Stimulated activated CD4-positive, alpha-beta T cell treated with anti-CD3 and anti-CD28 coated beads, Interleukin-15, amount 100 ng/mL, for 1 hour (primary cell): ENCODE measurements around the gene CORO6.

ENCODE experiments used
- DNase-seq, 2 donors: peaks; one replicate each; pipeline ENCODE4 v3.0.0-alpha.2; 2020; ENCODE audit warnings: low read depth in 1 of 2, low spot score in 1 of 2

CORO6 gene

DNA sequence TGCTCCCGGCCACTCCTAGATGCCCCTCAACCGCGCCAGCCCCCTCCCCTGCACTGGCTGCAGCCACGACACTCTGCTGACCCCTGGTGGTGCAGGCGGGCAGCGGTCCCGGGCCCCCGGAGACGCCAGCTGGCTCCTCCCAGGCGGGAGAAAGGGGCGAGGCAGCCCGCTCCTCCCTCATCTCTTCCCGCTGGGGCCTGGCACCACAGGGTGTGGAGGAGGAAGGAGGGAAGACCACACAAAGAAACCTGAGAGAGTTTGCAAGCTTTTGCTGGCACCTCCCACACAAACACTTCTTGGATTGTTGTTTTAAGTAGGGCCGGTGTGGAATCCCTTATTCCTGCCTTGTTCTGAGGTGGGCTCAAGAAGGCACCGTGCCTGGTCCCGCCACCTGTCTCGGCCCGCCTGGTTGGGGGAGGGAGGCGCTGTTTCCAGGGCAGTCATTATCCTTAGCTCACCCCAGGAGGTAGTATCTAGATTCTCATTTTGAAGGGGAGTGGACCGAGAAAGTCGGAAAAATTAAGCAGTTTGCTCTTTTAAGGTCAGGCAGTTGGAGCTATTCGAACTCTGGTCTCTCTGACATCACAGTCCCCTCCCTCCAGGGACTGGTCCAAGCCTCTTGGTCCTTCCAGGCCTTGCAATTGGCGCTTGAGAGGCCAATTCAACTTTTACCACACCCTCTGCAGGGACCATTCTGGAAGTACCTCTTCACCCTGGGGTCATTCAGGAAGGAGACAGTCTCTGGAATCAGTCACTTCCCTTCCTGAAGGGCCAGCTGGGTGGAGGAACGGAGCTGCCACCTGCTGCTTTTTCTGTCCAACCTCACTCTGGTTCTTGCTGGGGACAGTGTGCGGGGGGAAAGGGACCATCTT, 30.7 kb downstream of the CORO6 start:
- peak; percentile 64 to 74 for DNase-seq

DNA sequence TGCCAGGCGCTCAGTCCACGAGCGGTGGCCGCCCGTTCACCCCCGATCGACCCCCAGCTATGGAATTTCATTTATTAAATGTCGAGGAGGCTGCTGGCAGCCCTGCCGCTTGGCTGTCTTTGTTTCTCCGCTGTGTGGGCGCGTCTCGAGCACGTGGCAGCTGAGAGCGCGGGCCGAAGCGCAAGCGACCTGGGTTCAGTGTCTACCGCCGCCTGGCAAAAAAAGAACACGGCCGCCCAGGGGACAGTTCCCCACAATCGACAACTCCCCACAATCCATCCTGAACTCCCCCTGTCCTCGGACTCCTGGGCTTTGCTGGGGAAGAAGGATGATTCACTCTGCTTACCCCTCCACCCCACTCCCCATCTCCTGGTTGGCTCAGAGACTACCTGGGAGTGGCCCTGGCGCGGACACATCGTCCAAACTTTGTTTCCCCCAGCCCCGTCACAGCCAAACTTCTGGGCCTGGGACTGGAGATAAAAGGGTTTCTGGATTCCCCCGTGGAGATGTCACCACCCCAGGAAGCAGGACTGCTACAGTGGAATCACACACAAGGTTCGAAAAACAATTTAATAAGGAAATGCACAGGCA, 31.5 kb downstream of the CORO6 start:
- no peak for DNase-seq

DNA sequence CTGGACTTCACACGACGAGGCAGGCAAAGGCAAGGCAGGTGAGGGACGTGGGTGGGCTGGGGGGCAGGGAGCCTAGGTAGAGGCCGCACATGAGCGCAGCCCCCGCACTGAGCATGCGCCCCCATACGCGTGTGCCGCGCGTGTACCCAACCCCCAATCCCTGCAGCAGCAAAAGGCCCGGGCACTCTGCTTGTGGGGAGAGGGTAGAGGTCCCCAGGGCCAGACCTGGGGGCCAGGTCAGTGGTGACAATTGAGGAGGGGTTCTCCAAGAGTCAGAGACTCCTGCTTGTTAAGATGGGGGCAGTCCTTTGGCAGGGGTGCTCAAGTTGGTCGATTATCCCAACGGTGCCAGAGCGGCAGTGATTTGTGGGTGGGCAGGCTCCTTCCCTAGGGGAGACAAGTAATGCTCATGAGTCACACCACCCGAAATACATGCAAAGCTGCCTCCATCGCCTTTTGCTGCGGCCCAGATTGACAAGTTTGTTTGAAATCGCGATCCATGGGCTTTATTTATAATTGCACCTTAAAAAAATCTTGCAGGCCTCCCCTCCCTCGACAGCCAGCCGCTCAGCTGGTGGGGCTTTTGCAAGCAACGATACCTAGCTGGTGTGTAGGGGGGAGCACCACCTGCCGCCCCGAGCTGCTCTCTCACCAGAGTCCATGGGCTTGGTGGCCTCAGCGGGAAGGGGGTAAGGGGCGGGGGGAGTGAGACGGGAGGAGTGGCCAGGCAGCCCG, 32.1 kb downstream of the CORO6 start:
- no peak for DNase-seq

DNA sequence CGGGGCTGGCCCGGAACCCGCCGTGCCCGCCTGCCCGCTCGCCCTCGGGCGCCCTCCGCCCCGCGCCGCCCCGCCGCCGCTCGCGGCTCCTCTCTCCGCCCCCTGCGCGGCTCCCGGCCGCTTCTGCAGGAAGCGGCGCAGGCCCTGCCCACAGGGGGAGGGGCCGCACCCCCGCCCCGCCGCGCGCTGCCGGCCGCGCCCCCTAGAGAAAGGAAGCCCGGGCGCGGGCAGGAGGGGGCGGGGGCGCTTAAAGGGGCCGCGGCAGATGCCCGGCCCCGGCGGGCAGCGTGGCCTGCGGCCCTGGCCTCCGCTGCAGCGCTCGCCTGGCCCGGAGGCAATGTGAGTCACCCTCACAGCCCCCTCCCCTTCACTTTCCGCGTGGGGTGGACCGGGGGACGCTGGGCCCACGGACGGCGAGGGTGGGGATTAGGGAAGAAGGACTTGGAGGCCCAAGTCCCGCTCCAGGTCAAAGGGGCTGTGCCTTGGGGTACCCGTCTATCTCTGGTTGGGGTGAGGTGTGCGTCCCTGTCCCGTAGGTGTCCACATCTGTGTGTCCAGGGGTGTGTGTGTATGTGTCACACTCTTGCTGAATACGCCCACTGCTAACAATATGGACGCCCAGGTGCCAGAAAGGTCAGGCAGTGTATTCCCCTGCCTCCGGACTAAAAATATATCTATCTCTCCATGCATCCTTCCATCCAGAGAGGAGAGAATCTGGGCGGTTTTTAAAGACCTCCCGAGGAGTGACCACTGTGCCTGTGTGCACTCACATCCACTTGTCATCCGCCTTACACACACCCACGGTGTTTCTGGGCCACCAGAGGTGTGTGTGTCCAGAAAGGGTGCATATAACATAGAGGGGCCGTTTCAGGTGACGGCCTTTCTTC, 32.9 kb downstream of the CORO6 start, which contains the start of gene GIT1:
GIT1 (minus strand) TSS at position 125 of the 887 bp plus-strand sequence. CDS start 270 bp downstream, outside the sequence.
- DNase-seq, result peak; percentile 72 to 80

DNA sequence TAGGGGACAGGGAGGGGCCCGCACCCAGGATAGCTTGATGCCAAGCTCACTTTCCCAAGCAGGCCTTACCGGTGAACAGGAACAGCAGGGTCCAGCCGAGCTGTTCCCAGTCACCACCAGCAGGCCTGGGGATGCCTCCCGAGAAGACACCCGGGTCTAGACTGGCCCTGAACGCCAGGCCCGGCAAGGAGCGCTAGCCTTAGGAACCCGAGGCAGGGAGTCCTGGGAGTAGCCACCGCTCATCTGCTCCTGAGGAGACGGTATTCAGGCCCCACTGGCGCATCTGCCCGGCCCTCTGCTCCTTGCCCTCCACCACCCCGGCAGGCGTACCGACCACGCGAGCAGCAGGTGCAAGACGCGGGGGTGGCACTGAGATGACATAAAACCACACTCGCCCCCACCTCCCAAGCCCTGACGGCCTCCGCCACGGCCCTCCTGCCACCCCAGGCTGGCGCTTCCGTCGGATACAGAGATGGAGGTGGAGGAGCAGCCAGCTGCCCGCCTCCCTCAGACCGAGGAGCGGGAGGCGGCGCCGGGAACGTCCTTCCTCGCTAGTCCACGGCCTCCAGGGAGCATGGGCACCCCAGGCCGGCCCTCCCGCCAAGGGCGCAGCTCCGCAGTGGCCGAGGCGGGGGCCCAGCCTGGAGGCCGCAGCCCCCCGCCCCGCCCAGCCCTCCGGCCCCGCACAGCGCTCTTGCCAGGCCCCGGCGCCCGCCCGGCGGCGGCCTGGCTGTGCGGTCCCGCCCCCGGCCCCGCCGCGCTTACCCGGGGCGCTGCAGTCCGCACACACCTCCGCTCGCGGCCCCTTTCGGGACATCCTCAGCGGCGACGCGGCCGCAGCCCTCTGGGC, 33.9 kb downstream of the CORO6 start:
- no peak for DNase-seq

DNA sequence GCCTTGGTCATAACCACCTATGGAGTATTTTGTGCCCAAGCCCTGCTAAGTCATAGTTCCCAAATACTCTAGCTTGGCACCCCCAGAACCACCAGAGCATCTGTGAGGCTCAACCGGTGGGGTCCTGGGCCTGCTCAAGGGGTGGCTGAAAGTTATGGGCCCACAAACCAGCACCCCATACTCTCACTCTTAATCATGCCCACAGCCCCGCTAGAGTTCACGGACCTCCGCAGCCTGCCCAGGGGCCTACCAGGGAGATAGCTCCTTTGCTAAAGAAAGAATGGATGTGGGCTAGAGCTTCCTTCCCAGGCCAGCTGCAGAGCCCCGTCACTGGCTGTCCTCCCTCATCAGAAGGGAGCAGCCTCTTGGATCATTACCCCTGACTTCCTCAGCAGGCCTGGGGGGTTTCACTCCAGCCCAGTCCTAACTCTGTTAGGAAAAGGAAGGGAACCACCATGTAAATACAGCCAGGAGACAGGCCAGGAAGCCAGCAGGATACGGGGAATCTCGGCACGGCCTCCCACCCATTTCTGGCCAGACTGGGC, 34.6 kb downstream of the CORO6 start:
- DNase-seq, result no peak

DNA sequence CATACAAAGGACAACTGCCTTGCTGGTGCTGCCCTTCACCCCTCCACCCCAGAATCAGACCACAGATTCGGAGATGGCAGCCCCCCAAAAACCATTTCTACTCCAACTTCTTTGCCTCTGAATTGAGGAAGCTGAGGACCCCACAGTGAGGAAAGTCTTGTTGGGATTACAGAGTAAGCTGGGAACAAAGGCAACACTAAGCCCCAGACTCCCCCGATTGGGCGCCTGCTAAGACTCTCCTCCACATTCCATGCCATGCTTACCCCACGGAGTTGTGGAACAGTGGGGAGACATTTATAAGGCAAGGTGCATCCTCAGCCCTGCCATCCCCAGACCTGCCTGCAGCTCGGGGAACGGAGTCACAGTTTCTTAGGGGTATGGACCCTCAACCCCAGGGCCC, 35.1 kb downstream of the CORO6 start:
- no peak for DNase-seq

DNA sequence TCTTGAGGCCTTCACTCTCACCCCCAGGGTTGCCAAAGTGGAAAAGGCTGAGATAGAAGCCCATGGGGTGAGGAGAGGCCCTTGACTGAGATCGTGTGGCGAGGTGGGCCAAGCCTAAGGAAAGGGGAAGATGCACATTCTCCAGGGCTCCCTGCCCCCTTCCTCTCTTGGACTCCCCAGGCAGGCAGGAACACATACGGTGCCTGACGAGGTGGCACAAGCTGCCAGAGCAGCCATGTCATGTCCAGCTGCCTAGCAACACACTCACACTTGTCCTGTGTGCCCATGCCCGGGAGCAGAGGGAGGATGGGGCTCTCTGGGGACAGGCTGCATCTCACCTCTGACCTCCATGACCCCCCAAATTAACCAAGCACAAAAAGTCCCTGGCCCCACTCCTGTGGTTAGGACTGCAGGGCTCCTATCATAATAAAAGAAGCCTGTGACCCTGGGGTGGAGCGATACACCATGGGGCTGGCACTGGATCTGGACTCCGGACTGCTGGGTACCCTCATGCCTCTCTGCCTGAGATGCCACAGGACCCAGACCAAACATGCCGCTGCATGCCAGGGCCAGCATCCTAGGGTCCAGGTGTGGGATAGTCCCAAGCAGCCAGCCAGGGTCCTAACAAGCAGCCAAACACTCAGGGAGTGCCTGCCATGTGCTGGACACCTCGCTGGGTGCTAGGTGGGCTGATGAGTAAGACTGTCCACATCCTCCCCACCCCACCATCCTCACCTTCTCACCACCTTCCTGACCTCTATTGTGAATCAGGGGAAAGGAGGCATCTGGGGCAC, 35.8 kb downstream of the CORO6 start:
- no peak for DNase-seq

DNA sequence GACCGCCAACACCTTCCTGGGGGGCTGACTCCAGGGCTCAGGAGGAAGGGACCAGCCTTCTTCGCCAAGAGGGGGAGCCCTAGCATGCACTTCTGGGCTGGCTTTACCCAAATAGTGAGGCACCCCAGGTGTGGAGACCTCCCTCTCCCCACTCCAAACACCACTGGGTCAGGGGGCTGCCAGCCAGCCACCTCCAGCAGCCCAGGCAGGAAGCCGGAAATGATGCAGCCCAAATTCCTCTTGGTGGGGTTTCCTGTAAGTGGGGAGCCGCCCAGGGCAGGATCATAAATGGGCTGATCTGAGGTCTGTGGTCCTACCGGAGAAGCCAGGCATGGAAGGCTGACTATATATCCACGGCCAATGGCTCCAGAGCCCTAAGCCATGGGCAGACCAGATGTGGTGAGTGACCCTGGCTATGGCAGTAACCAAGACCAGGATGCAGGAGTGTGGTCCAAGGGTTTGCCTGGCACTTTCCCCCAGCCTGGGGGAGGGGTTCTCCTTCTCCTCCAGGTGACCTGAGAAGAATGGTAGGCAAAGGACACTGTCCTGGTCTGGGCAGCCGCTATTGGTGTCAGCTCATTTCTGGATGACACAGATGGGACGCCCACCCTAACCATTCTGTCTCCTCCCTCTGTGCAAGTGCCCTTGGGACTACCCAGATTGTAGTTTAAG, 37.5 kb downstream of the CORO6 start:
- DNase-seq, result no peak

DNA sequence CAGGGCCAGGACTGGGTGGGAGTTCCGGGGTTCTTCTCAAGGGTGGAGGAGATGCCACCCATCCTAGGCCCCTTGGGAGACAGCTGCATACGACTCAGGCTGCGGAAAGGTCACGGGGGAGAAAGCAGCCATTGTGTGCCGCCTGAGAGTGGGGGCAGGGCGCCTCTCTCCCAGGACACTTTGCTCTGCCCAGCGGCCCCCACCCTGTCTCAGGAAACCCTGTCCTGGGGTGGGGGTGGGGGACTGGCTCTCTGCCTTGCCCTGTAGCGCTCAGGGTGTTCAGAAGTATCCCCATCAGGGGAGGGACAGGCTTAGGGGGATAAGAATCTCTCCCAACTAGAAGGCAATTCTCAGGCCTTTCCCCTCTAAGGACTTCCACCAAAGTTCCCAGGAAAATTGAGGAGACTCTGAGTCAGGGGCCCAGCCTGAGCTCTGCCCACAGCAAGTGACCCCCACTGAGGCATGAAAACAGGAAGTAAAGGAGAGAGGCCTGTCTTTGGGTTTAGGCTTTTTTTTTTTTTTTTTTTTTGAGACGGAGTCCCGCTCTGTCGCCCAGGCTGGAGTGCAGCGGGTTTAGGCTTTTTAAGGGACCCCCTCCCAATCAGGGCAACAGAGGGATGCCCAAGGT, 38.1 kb downstream of the CORO6 start:
- no peak for DNase-seq

DNA sequence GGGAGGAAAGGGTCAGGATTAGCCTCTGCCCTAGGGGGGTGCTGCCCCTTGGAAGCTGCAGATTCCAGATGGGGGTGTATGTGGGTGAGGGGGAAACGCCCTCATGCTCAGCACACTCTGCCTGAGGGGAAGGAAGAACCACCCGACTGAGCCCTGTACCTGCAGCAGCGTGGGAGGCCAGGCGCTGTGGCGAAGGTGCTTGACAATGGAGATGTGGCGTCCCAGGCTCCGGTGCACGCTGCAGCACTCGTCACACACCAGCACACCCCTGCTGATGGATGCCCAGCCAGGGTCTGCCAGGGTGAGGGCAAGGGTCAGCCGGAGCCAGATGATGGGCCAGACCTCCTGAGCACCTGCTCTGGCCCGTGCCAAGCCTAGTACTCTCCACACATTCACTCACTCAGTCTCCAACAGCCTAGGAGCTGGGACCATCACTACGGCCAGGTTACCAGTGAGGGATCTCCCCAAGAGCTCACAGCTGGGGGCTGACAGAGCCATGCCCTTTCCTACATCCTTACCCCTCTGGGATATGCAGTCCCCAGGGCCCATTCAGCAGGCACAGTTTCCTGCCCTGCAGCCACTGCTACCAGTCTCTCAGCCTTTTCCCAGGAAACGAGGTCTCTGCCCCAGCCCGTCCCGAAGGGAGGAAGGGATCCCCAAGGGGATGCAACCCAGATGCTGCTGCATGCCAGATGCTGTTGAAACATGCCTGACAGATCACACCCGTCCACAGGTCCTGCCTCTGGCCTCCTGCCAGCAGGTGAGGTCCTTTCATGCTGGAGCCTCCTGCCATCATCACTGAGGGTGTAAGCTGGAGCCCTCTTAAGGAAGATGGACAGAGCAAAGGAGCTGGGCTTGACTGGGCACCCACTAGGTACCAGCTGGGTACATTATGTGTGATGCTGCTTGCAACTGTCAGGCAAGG, 39.1 kb downstream of the CORO6 start:
- DNase-seq, result no peak

DNA sequence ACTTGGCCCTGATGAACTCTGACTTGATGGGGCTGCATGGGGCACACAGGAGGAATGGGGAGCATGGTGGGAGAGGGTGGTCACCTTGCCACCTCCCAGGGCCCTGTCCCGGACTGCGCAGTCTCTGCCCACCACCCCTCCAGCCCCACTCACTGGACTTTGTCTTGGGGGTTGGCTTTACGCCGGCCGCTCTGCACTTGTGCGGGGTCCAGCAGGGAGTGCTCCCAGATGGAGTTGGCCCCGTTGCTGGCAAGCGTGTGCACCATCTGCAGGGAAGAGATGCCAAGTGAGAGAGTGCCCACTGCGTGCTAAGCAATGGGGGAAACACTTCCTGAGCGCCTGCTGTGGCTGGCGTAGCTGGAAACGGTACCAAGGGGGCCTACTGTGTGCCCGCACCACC, 39.9 kb downstream of the CORO6 start:
- DNase-seq, result no peak

DNA sequence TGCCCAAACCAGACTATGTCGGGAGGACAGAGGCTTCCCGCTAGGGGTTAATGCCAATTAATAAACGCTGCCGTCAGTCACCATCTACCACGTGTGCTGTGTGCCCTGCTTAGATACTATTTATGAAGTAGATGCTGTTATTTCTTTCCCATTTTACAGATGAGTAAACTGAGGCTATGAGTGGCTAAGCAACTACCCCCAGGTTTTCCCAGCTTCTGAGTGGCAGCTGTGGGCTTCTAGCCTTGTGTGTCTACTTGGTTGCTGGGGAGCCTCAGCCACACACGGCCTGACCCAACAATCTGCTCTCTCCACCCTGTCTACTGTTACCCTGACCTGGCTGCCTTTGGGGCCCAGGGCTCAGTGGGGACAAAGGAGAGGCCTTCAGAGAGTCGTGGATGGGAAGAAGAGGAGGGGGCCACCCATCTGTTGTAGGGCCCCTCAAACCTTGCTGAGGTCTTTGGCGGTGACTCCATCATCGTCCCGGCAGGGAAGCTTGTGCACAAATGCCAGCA, 40.4 kb downstream of the CORO6 start:
- DNase-seq, result no peak

DNA sequence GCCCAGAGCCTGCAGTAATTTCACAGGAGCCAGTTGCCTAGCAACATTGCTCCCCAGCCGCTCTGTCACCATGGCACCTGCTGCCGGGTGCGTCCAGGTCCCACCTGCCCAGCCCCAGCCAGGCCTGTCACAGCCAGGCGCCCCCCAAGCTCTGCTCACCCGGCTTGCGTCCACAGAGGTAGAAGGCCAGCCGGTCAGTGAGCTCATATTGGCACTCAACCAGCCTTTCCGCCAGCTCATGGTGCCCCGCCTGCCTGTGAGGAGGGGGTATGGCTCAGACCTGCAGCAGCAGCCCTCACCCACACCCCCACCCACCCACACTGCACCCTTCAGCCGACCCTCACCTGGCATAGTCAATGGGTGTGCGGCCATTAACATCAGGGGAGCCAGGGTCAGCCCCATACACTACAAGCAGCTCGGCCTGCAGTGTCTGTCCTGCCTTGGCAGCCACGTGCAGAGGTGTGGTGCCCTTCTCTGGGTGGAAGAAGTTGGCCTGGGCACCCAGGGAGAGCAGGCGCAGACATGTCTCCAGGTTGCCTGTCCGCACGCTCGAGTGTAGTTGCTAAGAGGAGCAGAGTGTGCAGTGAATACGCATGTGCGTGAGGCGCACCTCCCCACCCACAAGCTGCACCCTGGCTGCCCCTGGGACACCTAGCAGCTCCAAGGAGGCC, 41.0 kb downstream of the CORO6 start:
- DNase-seq, result no peak

DNA sequence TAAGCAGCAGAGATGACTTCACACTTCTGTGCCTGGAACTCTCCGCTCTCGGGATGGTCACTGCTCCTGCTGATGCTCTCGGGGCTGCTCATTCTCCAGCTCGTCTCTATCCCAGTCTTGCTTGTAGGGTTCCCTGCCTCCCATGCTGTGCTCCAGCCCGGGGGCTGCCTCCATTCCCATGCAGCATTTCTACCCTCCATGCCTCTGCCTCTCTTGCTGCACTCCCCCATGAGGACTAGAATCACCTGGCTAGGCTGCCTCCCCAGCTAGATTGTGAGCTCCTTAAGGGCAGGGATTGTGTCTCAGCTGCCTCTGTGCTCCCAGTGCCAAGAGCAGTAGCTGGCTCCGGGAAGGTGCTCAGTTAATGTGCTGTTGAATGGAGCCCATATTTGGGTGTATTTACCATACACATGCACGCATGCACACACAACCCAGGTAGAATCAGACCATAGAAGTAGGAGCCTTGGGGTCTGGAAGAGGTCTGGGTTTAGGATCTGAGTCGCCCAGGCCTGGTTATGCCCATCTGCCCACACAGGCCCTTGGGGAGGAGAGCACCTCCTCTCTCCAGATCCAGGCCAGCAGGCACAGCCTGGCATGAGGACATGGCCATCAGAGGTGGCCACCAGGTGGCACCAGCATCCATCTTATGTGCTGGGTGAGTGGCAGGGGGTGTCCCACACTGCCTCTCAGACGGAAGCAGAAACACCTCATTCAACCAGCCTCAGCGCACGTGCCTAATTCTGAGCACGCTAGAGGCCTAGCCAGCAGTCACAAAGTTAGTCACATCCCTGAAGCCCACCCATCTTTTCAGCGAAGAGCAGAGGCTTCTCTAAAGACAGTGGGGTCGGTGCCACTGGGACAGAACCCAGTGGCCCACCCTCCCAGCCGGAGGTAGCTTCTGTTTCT, 42.6 kb downstream of the CORO6 start:
- peak; percentile 82 to 88 for DNase-seq
